ENCODE data around the gene ZNF205.
"Not testable (repeated sequence)": the region's sequence is repeated elsewhere in the genome, so short reads cannot be mapped to it uniquely, and the experiment has no call there.

Gene ZNF205

DNA sequence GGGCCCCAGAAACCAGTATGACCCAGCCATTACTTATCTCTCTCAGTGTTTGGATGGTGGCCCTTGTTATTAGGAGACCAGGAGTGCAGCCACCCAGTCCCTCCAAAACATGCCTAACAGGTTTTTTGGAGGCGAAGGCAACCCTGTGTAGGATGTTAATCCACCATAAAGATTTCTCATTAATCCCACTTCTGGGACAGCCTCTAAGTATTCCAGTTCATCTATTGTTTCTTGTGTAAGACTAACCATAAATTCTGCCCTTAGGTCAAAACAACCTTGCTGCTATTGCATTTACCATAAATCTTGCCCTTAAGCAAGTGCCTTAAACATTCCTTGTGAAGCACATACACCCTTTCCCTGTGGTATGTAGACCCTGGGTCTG is 54.1 kb downstream of the ZNF205 start:
- DNase-seq (ENCODE audit: low spot score): no peak
- TF ChIP-seq, protein P1, sequence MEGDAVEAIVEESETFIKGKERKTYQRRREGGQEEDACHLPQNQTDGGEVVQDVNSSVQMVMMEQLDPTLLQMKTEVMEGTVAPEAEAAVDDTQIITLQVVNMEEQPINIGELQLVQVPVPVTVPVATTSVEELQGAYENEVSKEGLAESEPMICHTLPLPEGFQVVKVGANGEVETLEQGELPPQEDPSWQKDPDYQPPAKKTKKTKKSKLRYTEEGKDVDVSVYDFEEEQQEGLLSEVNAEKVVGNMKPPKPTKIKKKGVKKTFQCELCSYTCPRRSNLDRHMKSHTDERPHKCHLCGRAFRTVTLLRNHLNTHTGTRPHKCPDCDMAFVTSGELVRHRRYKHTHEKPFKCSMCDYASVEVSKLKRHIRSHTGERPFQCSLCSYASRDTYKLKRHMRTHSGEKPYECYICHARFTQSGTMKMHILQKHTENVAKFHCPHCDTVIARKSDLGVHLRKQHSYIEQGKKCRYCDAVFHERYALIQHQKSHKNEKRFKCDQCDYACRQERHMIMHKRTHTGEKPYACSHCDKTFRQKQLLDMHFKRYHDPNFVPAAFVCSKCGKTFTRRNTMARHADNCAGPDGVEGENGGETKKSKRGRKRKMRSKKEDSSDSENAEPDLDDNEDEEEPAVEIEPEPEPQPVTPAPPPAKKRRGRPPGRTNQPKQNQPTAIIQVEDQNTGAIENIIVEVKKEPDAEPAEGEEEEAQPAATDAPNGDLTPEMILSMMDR (IDR thresholded peaks at IDR 0.05; ENCODE audit: extremely low read depth, missing control alignments): no peak

GRCh38 chr16:3168729-3169128 is 56.3 kb downstream of the ZNF205 start:
- not testable (repeated sequence) for DNase-seq (ENCODE audit: low spot score)

Data from GM20000 (cell line).